Parathyroid adenoma (tissue), 2 donors: Measurements from ENCODE around the gene MAGI2.

Experiments
- H2AFZ ChIP-seq: fragments of 300-600 bp; sonication (generic); one replicate; pipeline ENCODE4 v1.7.0; 2017; ENCODE audit warnings: antibody characterized with exemption, mild to moderate bottlenecking
- H3K27ac ChIP-seq: fragments of 300-600 bp; sonication (generic); one replicate; pipeline ENCODE4 v1.7.0; 2017
- H3K27me3 ChIP-seq: fragments of 300-600 bp; sonication (generic); one replicate; pipeline ENCODE4 v1.7.0; 2017; ENCODE audit warnings: low read length; ENCODE audit not compliant: control insufficient read depth, insufficient read depth
- H3K36me3 ChIP-seq: fragments of 300-600 bp; sonication (generic); one replicate; pipeline ENCODE4 v1.7.0; 2017; ENCODE audit warnings: low read length; ENCODE audit not compliant: control insufficient read depth, insufficient read depth
- H3K4me1 ChIP-seq: fragments of 300-600 bp; sonication (generic); one replicate; pipeline ENCODE4 v1.7.0; 2017; ENCODE audit warnings: control low read depth
- H3K4me2 ChIP-seq: fragments of 300-600 bp; sonication (generic); one replicate; pipeline ENCODE4 v1.7.0; 2017; ENCODE audit warnings: low read length
- H3K4me3 ChIP-seq: fragments of 300-600 bp; sonication (generic); one replicate; pipeline ENCODE4 v1.7.0; 2017; ENCODE audit warnings: low read depth, low read length
- H3K79me2 ChIP-seq: fragments of 300-600 bp; sonication (generic); one replicate; pipeline ENCODE4 v1.7.0; 2017; ENCODE audit warnings: control low read depth
- H3K9ac ChIP-seq: fragments of 300-600 bp; sonication (generic); one replicate; pipeline ENCODE4 v1.7.0; 2017; ENCODE audit warnings: mild to moderate bottlenecking
- H3K9me3 ChIP-seq: fragments of 300-600 bp; sonication (generic); one replicate; pipeline ENCODE4 v1.7.0; 2017; ENCODE audit warnings: low read length; ENCODE audit not compliant: control insufficient read depth
- TF ChIP-seq, protein P1 (sequence below): fragments of 300-600 bp; sonication (generic); IDR thresholded peaks from one replicate; pipeline ENCODE4 v1.7.0; 2017; ENCODE audit warnings: antibody characterized with exemption, mild to moderate bottlenecking
- donor health status: primary hyperparathyroidism.

The MAGI2 gene

DNA sequence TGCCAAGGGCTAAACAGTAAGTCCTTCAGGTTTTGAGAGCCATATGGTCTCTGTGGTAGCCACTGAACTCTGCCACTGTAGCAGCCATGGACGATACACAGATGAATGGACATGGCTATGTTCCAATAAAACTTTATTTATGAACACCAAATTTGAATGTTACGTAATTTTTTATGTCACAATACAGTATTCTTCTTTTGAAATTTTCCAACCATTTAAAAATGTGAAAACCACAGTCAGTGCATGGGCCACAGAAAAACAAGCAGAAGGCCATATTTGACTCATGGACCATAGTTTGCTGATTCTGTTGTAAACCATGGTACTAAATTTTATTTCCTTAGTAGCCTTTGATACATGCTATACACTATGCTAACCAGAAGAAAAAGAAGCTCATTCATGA is 361.8 kb downstream of the MAGI2 start:
- no peak overlapping the region for H3K27ac ChIP-seq
- H3K4me1 ChIP-seq = no peaks in the 10 kb centered on the region
- H3K79me2 ChIP-seq = no peaks in the 10 kb centered on the region
- H3K36me3 ChIP-seq = no peaks in the 10 kb centered on the region
- no peak overlapping the region for H2AFZ ChIP-seq
- TF ChIP-seq, protein P1, sequence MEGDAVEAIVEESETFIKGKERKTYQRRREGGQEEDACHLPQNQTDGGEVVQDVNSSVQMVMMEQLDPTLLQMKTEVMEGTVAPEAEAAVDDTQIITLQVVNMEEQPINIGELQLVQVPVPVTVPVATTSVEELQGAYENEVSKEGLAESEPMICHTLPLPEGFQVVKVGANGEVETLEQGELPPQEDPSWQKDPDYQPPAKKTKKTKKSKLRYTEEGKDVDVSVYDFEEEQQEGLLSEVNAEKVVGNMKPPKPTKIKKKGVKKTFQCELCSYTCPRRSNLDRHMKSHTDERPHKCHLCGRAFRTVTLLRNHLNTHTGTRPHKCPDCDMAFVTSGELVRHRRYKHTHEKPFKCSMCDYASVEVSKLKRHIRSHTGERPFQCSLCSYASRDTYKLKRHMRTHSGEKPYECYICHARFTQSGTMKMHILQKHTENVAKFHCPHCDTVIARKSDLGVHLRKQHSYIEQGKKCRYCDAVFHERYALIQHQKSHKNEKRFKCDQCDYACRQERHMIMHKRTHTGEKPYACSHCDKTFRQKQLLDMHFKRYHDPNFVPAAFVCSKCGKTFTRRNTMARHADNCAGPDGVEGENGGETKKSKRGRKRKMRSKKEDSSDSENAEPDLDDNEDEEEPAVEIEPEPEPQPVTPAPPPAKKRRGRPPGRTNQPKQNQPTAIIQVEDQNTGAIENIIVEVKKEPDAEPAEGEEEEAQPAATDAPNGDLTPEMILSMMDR = no peak
- H3K27me3 ChIP-seq = no peaks in the 10 kb centered on the region
- no peak overlapping the region for H3K4me3 ChIP-seq
- no peak overlapping the region for H3K4me2 ChIP-seq
- H3K9me3 ChIP-seq = no peaks in the 10 kb centered on the region
- no peak overlapping the region for H3K9ac ChIP-seq

GRCh38 chr7:79091011-79091410 is 362.5 kb downstream of the MAGI2 start:
- no peaks in the 10 kb centered on the region for H3K4me1 ChIP-seq
- H2AFZ ChIP-seq = no peak overlapping the region
- no peak overlapping the region for H3K27ac ChIP-seq
- no peak overlapping the region for H3K4me3 ChIP-seq
- TF ChIP-seq, protein P1 = no peak
- no peak overlapping the region for H3K9ac ChIP-seq
- no peaks in the 10 kb centered on the region for H3K36me3 ChIP-seq
- no peaks in the 10 kb centered on the region for H3K79me2 ChIP-seq
- H3K4me2 ChIP-seq = no peak overlapping the region
- H3K9me3 ChIP-seq = no peaks in the 10 kb centered on the region
- H3K27me3 ChIP-seq = no peaks in the 10 kb centered on the region

- Histone ChIP-seq H3K9me3 (no peaks in the 10 kb centered on the region), H3K36me3 (no peaks in the 10 kb centered on the region), H3K4me3 (no peak overlapping the region), H3K27ac (no peak overlapping the region), H2AFZ (no peak overlapping the region), H3K4me2 (no peak overlapping the region), H3K4me1 (no peaks in the 10 kb centered on the region), H3K27me3 (no peaks in the 10 kb centered on the region), H3K9ac (no peak overlapping the region), H3K79me2 (no peaks in the 10 kb centered on the region)
- TF ChIP-seq, protein P1 = no peak
Observed at GRCh38 chr7:79090543-79090942, 362.9 kb downstream of the MAGI2 start.

DNA sequence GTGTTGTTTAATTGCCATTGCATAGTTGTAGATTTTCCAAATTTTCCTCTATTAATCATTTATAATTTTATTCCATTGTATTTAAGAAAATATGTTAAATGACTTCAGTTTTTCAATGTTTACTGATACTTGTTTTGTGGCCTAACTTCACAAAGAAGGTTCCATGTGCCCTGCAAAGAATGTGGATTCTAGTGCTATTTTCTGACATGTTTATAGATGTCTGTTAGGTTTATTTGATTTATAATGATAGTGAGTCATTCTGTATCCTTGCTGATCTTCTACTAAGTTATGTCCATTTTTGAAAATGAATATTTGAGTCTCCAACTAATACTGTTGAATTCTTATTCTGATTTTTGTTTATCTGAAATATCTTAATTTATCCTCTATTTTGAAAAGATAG is 369.0 kb downstream of the MAGI2 start:
- TF ChIP-seq, protein P1 = no peak
- H3K4me1 ChIP-seq = no peaks in the 10 kb centered on the region
- H3K4me3 ChIP-seq = no peak overlapping the region
- no peaks in the 10 kb centered on the region for H3K27me3 ChIP-seq
- H3K9me3 ChIP-seq = no peaks in the 10 kb centered on the region
- no peak overlapping the region for H3K4me2 ChIP-seq
- H2AFZ ChIP-seq = no peak overlapping the region
- H3K9ac ChIP-seq = no peak overlapping the region
- H3K79me2 ChIP-seq = no peaks in the 10 kb centered on the region
- no peak overlapping the region for H3K27ac ChIP-seq
- no peaks in the 10 kb centered on the region for H3K36me3 ChIP-seq

DNA sequence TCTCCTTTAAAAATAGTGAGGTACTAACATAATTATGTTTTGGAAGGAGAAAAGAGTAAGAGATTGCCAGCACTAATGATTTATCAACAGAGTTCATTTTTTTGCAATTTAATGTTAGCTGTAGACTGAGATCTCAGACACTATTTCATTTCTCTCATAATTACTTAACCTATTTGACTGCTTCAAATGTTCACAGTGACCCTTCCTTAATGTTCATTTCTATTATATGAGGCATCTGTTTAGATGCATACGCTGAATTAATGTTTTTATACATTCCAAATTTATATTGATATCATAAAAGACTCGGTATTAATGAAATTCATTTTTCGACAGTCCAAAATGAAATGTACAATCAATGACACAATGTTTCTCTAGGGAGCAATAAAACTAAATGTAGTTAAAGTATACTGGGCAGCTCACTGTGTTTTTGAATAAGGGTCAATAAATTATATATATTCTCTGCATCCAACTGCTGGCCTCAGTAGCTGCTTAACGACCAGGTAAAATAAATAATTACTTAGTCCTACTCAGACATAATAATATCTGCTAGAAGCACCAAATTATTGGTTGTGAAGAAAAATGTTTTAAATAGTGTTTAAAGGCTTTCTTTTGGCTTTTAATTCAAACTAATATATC is 373.4 kb downstream of the MAGI2 start:
- H3K4me2 ChIP-seq = no peak overlapping the region
- no peaks in the 10 kb centered on the region for H3K4me1 ChIP-seq
- no peak overlapping the region for H2AFZ ChIP-seq
- no peak overlapping the region for H3K4me3 ChIP-seq
- no peaks in the 10 kb centered on the region for H3K9me3 ChIP-seq
- H3K27me3 ChIP-seq = no peaks in the 10 kb centered on the region
- no peaks in the 10 kb centered on the region for H3K36me3 ChIP-seq
- TF ChIP-seq, protein P1 = no peak
- no peaks in the 10 kb centered on the region for H3K79me2 ChIP-seq
- no peak overlapping the region for H3K27ac ChIP-seq
- H3K9ac ChIP-seq = no peak overlapping the region
